GM12864 (cell line): ENCODE results near the gene FMO1.

Source experiments
- DNase-seq: peaks from one replicate; pipeline ENCODE4 v3.0.0-alpha.2; 2011; ENCODE audit warnings: low read depth
- H3K4me3 ChIP-seq: 2 replicates; pipeline ENCODE4 v1.5.1; 2011; ENCODE audit warnings: mild to moderate bottlenecking, low read depth, low read length, control low read depth
- CTCF ChIP-seq: IDR thresholded peaks from 2 replicates; pipeline ENCODE4 v1.5.1; 2011; ENCODE audit warnings: low read depth, mild to moderate bottlenecking, moderate library complexity, low read length, control low read depth, inconsistent platforms; ENCODE audit errors: missing control alignments

Gene FMO1

GRCh38 chr1:171261336-171261735 lies 13.0 kb downstream of the FMO1 start:
- no peak for TF ChIP-seq CTCF
- no peak for DNase-seq
- H3K4me3 ChIP-seq = no peak overlapping the region

GRCh38 chr1:171263901-171264300 lies 15.6 kb downstream of the FMO1 start:
- no peak overlapping the region for H3K4me3 ChIP-seq
- DNase-seq = no peak
- TF ChIP-seq CTCF = no peak

GRCh38 chr1:171265686-171266085 lies 17.4 kb downstream of the FMO1 start:
- no peak for TF ChIP-seq CTCF
- H3K4me3 ChIP-seq = no peak overlapping the region
- DNase-seq = no peak

GRCh38 chr1:171266930-171267329 lies 18.6 kb downstream of the FMO1 start:
- DNase-seq = no peak
- no peak overlapping the region for H3K4me3 ChIP-seq
- no peak for TF ChIP-seq CTCF

GRCh38 chr1:171267391-171267790 lies 19.1 kb downstream of the FMO1 start:
- H3K4me3 ChIP-seq = no peak overlapping the region
- no peak for TF ChIP-seq CTCF
- DNase-seq = no peak

- no peak for TF ChIP-seq CTCF
- no peak overlapping the region for H3K4me3 ChIP-seq
- no peak for DNase-seq
Observed at GRCh38 chr1:171270806-171271205, 22.5 kb downstream of the FMO1 start.

- TF ChIP-seq CTCF = no peak
- H3K4me3 ChIP-seq = no peak overlapping the region
- no peak for DNase-seq
Observed at GRCh38 chr1:171277534-171277933, 29.2 kb downstream of the FMO1 start.
